ENCODE measurements around the gene ZP3.
"Not testable (repeated sequence)": the region's sequence is repeated elsewhere in the genome, so short reads cannot be mapped to it uniquely, and the experiment has no call there.

The ZP3 gene

GRCh38 chr7:76487969-76488368 is 63.2 kb downstream of the ZP3 start:
- not testable (repeated sequence) for DNase-seq

Data from CD4-positive, alpha-beta T cell treated with Interferon alpha-2 for 1 hour (primary cell).